Smooth muscle cell of trachea (primary cell): ENCODE data around the gene SMARCD1. TPM values are rescaled to one million over a fixed set of nuclear protein-coding genes. Genes with fewer than 3 reads are reported as not detected.

Source experiments
- total RNA-seq: library from RNA; depleted of rRNA; stranded (reverse); fragments of >200 nt; gene quantifications from 2 replicates; pipeline ENCODE4 v1.2.1, GENCODE V29; 2014

The SMARCD1 gene
- total RNA-seq, result 36.9 and 40.6 TPM in 2 replicates

DNA sequence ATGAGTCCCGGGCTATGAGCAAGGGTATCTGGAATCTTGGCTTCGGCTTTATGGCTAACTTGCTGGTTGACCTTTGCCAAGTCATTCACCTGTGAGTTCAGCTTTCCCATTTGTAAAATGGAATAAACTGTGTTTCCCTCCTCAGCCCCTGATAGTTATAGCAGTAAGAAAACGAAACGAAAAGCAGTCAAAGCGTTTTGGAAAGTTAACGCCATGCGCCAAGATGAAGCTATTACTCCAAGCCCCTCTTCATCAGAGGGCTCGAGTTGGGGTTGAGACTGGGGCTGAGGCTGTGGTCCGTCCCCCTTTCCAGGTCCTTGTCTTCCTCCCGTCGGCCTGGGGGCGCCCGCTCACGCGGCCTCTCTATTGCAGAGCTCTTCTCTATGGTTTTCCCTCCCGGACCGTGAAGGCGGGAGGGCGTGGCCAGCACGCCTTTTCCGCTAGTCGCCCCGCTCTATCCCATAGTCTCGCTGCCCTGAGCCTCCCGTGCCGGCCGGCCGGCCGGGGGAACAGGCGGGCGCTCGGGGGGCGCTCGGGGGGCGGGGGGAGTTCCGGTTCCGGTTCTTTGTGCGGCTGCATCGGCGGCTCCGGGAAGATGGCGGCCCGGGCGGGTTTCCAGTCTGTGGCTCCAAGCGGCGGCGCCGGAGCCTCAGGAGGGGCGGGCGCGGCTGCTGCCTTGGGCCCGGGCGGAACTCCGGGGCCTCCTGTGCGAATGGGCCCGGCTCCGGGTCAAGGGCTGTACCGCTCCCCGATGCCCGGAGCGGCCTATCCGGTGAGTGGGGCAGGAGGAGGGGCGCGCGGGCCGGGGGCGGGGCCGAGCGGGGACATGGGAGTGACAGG lies at the start of gene SMARCD1:
Gene SMARCD1 (plus strand): TSS at position 568 of the 840 bp plus-strand sequence. CDS start 28 bp downstream, at position 596.

DNA sequence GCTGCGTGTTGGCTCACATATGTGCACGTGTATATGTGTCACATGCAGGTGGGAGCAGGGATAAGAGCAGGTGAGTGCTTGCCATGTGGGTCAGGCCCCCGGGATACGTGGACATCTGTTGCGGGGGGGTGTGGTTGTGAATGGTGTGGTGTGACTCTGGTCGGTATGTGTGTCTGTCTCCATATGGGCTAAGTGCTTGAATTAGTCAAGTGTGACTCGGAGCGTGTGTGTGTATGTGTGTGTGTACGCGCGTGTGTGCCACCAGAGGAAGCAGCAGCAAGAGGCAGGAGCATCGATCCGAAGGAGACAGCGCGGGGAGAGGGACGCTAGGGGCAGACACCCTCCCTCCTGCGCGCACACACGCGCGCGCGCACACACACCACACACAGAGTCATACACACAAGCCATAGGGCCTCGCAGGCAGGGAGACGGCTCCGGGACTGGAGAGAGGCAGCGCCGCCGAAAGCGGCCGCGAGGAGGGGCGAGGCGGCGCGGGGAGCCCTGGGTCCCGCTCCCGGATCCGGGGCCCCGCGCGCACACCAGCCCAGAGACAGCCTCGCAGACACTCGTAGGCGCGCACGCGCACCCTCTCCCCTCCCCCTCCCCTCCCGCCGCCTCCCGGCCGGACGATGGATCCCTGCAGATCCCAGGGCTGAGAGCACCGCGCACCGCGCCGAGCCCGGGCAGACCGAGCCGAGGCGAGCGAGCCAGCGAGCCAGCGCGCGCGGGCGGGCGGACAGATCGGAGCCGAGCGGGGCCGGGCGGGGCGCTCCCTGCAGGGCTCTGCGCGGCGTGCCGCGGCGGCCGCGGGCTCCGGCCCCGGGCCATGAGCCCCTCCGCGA lies 27.9 kb upstream of the SMARCD1 start, which contains the start of gene ASIC1:
Gene ASIC1 (plus strand): TSS at position 597 of the 842 bp plus-strand sequence. CDS start 1,171 bp downstream, outside the sequence.

DNA sequence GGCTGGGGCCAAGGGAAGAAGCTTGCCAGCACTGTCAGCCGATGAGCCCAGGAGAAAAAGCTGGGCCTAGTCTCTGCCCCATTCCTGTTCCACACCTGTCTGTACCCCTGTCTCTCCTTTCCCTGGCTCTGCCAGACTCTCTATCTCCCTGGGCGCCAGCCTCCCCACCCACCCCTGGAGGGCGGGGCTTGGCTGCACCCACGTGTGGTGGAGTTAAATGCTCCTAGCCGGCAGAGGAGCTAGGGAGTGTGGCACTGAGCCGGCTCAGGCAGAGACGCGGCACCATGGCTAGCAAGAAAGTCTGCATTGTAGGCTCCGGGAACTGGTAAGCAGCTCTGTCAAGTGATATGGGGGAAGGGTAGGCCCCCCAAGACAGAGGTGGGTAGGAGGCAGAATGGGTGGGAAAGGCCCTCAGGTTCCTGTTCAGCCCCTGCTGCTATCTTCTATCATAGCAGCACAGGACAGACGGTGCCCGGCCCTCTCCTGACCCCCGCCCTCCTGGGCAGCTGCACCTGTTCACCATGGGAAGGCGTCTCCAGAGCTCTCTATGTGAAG lies 18.7 kb downstream of the SMARCD1 start, which contains the start of gene GPD1:
Gene GPD1 (plus strand): TSS at position 242 of the 555 bp plus-strand sequence. CDS start 43 bp downstream, at position 285.

DNA sequence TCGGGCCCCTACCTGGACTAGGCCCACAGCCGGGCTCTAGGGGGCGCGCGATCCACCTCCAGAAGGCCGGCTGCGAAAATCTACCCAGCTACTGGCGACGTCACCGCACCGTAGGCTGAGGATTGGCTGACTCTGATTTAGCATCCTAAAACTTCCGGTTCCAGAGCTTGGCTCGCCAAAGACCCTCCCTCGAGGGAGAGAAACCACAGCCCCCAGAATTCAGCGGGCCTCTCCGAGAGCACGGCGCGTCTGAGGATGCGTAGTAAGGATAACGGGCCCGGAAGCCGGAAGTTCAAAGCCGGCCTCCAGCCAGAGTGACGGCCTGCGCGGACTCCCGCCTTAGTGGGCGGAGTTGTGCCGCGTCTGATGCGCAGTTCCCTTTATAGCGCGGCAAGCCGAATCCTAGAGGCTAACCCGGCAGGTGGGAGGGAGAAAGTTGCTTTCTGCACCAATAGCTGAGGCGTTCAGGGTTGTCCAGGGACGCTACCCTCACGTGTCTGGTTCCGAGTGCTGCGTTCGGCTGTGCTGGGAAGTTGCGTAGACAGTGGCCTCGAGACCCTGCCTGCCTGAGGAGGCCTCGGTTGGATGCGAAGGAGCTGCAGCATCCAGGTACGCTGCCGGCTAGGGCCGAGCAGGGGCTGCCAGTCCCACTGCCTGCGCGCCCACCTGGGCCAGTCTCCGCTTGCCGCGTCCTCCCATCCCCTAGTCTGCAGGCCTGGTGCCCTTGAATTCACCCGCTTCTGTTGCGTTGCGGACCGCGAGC lies 26.7 kb downstream of the SMARCD1 start, which contains the start of gene COX14:
Gene COX14 (plus strand): TSS at position 544 of the 763 bp plus-strand sequence. CDS start 7,808 bp downstream, outside the sequence.

Other genes starting within 250 kb of the SMARCD1 start
- gene BCDIN3D, start 242.2 kb upstream of the SMARCD1 start, total RNA-seq, result 4.5 and 5.6 TPM in 2 replicates
- gene FAIM2, start 181.4 kb upstream of the SMARCD1 start, total RNA-seq, result 2.6 and 8.4 TPM in 2 replicates
- not detected in 2 replicates for gene AQP2, start 134.6 kb upstream of the SMARCD1 start, total RNA-seq
- not detected in 2 replicates for gene AQP5, start 123.5 kb upstream of the SMARCD1 start, total RNA-seq
- gene AQP6, start 112.4 kb upstream of the SMARCD1 start, total RNA-seq, result not detected in 2 replicates
- gene RACGAP1, start 59.8 kb upstream of the SMARCD1 start, total RNA-seq, result 26.0 and 146 TPM in 2 replicates
- 1.5 and 4.6 TPM in 2 replicates for gene ASIC1, start 27.7 kb upstream of the SMARCD1 start, total RNA-seq
- under 0.01 TPM in 1 of 2 replicates, not detected in the other for gene GPD1, start 18.7 kb downstream of the SMARCD1 start, total RNA-seq
- gene COX14, start 26.9 kb downstream of the SMARCD1 start, total RNA-seq, result 26.0 and 29.4 TPM in 2 replicates
- gene CERS5, start 82.0 kb downstream of the SMARCD1 start, total RNA-seq, result 27.3 and 37.4 TPM in 2 replicates
- 122 and 167 TPM in 2 replicates for gene LIMA1, start 198.2 kb downstream of the SMARCD1 start, total RNA-seq